ENCODE measurements around the gene JAGN1. TPM values are rescaled to one million over a fixed set of nuclear protein-coding genes. Genes with fewer than 3 reads are reported as not detected.

JAGN1 gene
- total RNA-seq, 1 experiment from 2014 or later: 34.1 TPM

DNA sequence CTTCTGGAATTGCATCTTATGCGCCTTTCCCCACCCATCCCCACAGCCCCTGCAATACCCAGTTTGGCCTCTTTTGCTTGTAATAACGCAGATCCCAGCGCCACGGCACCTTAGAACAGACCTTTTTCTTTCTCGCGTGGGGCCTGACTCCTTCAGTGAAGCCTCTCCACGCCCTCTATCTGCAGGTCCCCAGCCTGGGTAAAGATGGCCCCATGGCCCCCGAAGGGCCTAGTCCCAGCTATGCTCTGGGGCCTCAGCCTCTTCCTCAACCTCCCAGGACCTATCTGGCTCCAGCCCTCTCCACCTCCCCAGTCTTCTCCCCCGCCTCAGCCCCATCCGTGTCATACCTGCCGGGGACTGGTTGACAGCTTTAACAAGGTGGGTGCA lies 43.8 kb downstream of the JAGN1 start:
- intact Hi-C loops (cut with micrococcal nuclease): loop anchor here (5.0 kb wide), 1 partner anchor 217 kb away; no protein-coding TSS in a partner anchor
- Histone ChIP-seq H3K9me3 (ENCODE audit: low read length) (no peaks in the 10 kb centered on the region), H3K27ac (ENCODE audit: low read length) (peak overlapping the region; percentile 84), H3K4me2 (ENCODE audit: low read length) (peak overlapping the region; percentile 91), H2AFZ (ENCODE audit: low read length) (peak overlapping the region; percentile 84), H3K79me2 (ENCODE audit: low read length) (peaks cover 19% of the 10 kb centered on the region), H3K4me1 (ENCODE audit: insufficient read depth, low read length) (peaks cover 33% of the 10 kb centered on the region), H3K4me3 (ENCODE audit: low read length) (peak overlapping the region; percentile 72), H3K9ac (ENCODE audit: low read length) (peak overlapping the region; percentile 81), H3K27me3 (ENCODE audit: low read length) (no peaks in the 10 kb centered on the region), H4K20me1 (ENCODE audit: low read length) (no peaks in the 10 kb centered on the region), H3K9me2 (replicated peaks; ENCODE audit: low read length) (no peaks in the 10 kb centered on the region), H3F3A (ENCODE audit: low read length, unreplicated experiment) (no peaks in the 10 kb centered on the region), H3K36me3 (ENCODE audit: low read depth, low read length) (peaks cover 14% of the 10 kb centered on the region)
- ChIA-PET POLR2A (ENCODE audit: unreplicated experiment) (interaction anchor here (1.9 kb wide), 1 partner anchor 18 kb away, joined by 25 read pairs; the partner anchor contains the start of gene IL17RC), CTCF (interaction anchor here (2.0 kb wide), 1 partner anchor 12 kb away, joined by 24 read pairs; no protein-coding TSS in a partner anchor)
- TSS peak; percentile 55 for BruUV-seq (replicated peaks)
- no peak; the same call in 1 of the 2 replicates for ATAC-seq
- no peak for TF ChIP-seq EZH2phosphoT487 (IDR thresholded peaks at IDR 0.05; ENCODE audit: borderline replicate concordance, low read length)
- TF ChIP-seq, protein P1, sequence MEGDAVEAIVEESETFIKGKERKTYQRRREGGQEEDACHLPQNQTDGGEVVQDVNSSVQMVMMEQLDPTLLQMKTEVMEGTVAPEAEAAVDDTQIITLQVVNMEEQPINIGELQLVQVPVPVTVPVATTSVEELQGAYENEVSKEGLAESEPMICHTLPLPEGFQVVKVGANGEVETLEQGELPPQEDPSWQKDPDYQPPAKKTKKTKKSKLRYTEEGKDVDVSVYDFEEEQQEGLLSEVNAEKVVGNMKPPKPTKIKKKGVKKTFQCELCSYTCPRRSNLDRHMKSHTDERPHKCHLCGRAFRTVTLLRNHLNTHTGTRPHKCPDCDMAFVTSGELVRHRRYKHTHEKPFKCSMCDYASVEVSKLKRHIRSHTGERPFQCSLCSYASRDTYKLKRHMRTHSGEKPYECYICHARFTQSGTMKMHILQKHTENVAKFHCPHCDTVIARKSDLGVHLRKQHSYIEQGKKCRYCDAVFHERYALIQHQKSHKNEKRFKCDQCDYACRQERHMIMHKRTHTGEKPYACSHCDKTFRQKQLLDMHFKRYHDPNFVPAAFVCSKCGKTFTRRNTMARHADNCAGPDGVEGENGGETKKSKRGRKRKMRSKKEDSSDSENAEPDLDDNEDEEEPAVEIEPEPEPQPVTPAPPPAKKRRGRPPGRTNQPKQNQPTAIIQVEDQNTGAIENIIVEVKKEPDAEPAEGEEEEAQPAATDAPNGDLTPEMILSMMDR (conservative IDR thresholded peaks at IDR 0.05; ENCODE audit: low read depth, low read length): peak; percentile 32; the same call in 1 of the 2 replicates
- TF ChIP-seq EZH2 (IDR thresholded peaks at IDR 0.05; ENCODE audit: low read length, unreplicated experiment): no peak
- DNase-seq: no peak

- CTCF ChIA-PET: interaction anchor here (1.2 kb wide), 1 partner anchor 11 kb away, joined by 10 read pairs; no protein-coding TSS in a partner anchor
- Histone ChIP-seq H3K4me1 (ENCODE audit: insufficient read depth, low read length) (peaks cover 33% of the 10 kb centered on the region), H3K4me2 (ENCODE audit: low read length) (peak overlapping the region; percentile 91), H4K20me1 (ENCODE audit: low read length) (no peaks in the 10 kb centered on the region), H2AFZ (ENCODE audit: low read length) (no peak overlapping the region), H3F3A (ENCODE audit: low read length, unreplicated experiment) (no peaks in the 10 kb centered on the region), H3K4me3 (ENCODE audit: low read length) (peak overlapping the region; percentile 72; the same call in 1 of the 2 replicates), H3K27me3 (ENCODE audit: low read length) (no peaks in the 10 kb centered on the region), H3K27ac (ENCODE audit: low read length) (no peak overlapping the region), H3K9me2 (replicated peaks; ENCODE audit: low read length) (no peaks in the 10 kb centered on the region), H3K9me3 (ENCODE audit: low read length) (no peaks in the 10 kb centered on the region), H3K36me3 (ENCODE audit: low read depth, low read length) (peaks cover 10% of the 10 kb centered on the region), H3K79me2 (ENCODE audit: low read length) (peaks cover 19% of the 10 kb centered on the region), H3K9ac (ENCODE audit: low read length) (no peak overlapping the region)
- no TSS peak for BruUV-seq (replicated peaks)
- POLR2A ChIA-PET (ENCODE audit: unreplicated experiment): interaction anchor here (0.6 to 1.2 kb wide), 3 partner anchors 12 to 127 kb away, joined by 3 to 4 read pairs (median 3); partner anchors contain the start of gene EMC3
- intact Hi-C loops (cut with micrococcal nuclease): loop anchor here (5.0 kb wide), 1 partner anchor 218 kb away; no protein-coding TSS in a partner anchor
- ATAC-seq (no peak), DNase-seq (peak; percentile 22)
- TF ChIP-seq EZH2 (IDR thresholded peaks at IDR 0.05; ENCODE audit: low read length, unreplicated experiment) (no peak), EZH2phosphoT487 (IDR thresholded peaks at IDR 0.05; ENCODE audit: borderline replicate concordance, low read length) (no peak)
- TF ChIP-seq, protein P1 (conservative IDR thresholded peaks at IDR 0.05; ENCODE audit: low read depth, low read length): no peak
These were observed 44.6 kb downstream of the JAGN1 start for GRCh38 chr3:9934993-9935392.

DNA sequence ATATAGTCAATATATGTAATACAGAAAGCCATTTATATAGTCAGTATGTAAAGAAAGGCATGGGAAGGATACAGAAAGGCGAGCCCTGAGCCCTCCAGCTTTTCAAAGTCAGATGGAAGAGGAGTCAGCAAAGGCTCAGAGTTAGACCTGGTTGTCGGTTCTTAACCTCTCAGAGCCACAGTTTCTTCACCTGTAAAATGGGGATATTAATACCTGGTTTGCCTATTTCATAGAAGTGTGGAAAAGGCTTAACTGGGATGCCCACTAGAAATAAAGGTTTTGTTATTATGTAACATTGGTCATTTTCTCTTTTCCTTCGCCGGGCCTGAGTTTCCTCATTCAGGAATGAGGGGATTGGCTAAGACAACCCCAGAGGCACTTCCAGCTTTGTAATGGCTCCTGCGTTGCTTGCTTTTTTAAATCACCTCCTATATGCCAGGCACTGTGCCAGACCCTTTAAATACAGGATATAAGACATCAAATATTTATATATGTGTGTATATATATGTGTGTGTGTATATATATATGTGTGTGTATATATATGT lies 45.6 kb downstream of the JAGN1 start:
- TF ChIP-seq EZH2phosphoT487 (IDR thresholded peaks at IDR 0.05; ENCODE audit: borderline replicate concordance, low read length) (no peak), EZH2 (IDR thresholded peaks at IDR 0.05; ENCODE audit: low read length, unreplicated experiment) (no peak)
- TF ChIP-seq, protein P1 (conservative IDR thresholded peaks at IDR 0.05; ENCODE audit: low read depth, low read length): no peak
- Histone ChIP-seq H3K4me2 (ENCODE audit: low read length) (peak overlapping the region; percentile 91; the same call in 1 of the 2 replicates), H3K9me2 (replicated peaks; ENCODE audit: low read length) (no peaks in the 10 kb centered on the region), H3K27me3 (ENCODE audit: low read length) (no peaks in the 10 kb centered on the region), H3K27ac (ENCODE audit: low read length) (no peak overlapping the region), H3K79me2 (ENCODE audit: low read length) (peaks cover 19% of the 10 kb centered on the region), H3K36me3 (ENCODE audit: low read depth, low read length) (no peaks in the 10 kb centered on the region; the same call in 1 of the 2 replicates), H4K20me1 (ENCODE audit: low read length) (no peaks in the 10 kb centered on the region), H3K9me3 (ENCODE audit: low read length) (no peaks in the 10 kb centered on the region), H3K9ac (ENCODE audit: low read length) (no peak overlapping the region), H3K4me3 (ENCODE audit: low read length) (no peak overlapping the region), H3K4me1 (ENCODE audit: insufficient read depth, low read length) (peaks cover 33% of the 10 kb centered on the region), H3F3A (ENCODE audit: low read length, unreplicated experiment) (no peaks in the 10 kb centered on the region), H2AFZ (ENCODE audit: low read length) (no peak overlapping the region)
- BruUV-seq (replicated peaks): no TSS peak
- DNase-seq (no peak), ATAC-seq (no peak)
- intact Hi-C loops (cut with micrococcal nuclease): no loop called here
- CTCF ChIA-PET: no interaction called here
- POLR2A ChIA-PET (ENCODE audit: unreplicated experiment): no interaction called here

All from PC-3 (cell line).